ENCODE results near the gene APCDD1L. TPM values are rescaled to one million over a fixed set of nuclear protein-coding genes. Genes with fewer than 3 reads are reported as not detected.

Gene APCDD1L
- total and polyA plus RNA-seq, 11 donors: 0.24 to 1.1 (median 0.60) TPM; not detected in 2

DNA sequence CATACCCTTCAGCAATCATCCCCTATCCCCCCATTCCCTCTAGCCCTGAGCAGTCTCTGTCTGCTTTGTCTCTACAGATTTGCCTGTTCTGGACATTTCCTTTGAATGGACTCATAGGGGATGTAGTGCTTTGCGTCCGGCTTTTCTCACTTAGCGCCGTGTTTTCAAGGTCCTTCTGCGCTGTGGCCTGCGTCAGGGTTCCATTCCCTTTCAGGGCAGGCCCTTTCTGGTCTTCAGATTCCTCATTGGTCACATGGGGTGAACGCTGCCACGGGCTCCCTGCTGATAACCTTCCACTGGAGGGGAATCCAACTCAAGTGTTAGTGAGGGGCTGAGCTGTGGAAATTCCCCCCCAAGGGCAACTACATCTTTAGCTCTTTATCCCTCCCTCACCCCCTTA is 36.4 kb upstream of the APCDD1L start:
- Histone ChIP-seq H3K27me3 (peaks cover 0 to 19% (median 3%) of the 10 kb centered on the region in 9 donors), H3K4me3 (no peak overlapping the region)
- intact Hi-C loops (cut with DNase I): no loop called here

DNA sequence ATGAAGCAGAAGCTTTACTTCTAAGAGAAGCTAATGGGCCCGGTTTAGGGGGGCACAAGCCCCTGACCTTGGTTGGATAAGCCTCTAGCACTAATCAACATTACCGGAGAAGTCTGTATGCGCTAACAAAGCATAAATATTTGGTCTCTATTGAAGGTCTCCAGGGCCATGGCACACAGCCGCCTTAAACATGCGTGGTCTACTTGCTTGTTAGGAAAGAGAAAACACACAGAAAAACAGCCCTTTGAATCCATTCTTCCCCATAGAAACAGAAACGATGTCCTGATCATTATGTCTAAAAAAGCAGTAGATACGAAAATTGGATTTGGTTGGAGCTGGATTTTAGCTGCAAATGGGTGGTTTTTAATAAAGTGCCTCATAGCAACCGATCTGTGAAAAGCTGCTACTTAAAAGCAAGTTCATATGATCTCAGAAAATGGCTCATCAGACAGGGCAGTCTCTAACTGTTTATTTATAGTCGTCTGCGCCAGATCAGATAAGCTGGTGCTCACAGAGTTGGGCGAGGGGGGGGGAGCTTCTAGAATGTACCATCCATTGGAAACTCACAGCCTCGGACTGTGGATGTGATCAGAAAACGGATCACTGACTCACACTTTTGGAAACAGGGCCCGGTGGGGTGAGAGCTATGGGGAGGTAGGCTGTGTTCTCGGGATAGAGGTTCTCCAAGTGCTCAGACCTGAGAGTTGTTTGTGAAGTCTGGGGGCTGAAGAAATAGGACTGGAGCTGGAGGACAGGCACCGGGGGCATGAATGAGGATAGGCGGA is 35.3 kb upstream of the APCDD1L start:
- no peak for TF ChIP-seq CTCF (IDR thresholded peaks at IDR 0.05)
- H3K36me3 ChIP-seq: no peaks in the 10 kb centered on the region
- 70 to 76% (median 74%) methylated on average over 17 of the region's 17 CpGs for WGBS, 4 donors
- H3K27ac ChIP-seq: no peak overlapping the region
- H3K9me3 ChIP-seq: no peaks in the 10 kb centered on the region
- H3K4me1 ChIP-seq: peaks cover 0 to 5% (median 0%) of the 10 kb centered on the region in 12 donors
- ATAC-seq (no peak), DNase-seq (no peak)
- H3K27me3 ChIP-seq: peaks cover 0 to 29% (median 8%) of the 10 kb centered on the region in 9 donors
- no peak overlapping the region for H3K4me3 ChIP-seq
- intact Hi-C loops (cut with DNase I): no loop called here

More for the DNA sequence above, 36.4 kb upstream of the APCDD1L start:
- H3K9me3 ChIP-seq: no peaks in the 10 kb centered on the region
- no peak for TF ChIP-seq CTCF (IDR thresholded peaks at IDR 0.05)
- no peak overlapping the region for H3K27ac ChIP-seq
- DNase-seq (no peak), ATAC-seq (no peak)
- WGBS, 4 donors: 88 to 90% (median 89%) methylated on average over 8 of the region's 8 CpGs
- H3K4me1 ChIP-seq: peaks cover 0 to 5% (median 0%) of the 10 kb centered on the region in 12 donors
- no peaks in the 10 kb centered on the region for H3K36me3 ChIP-seq

- no peak for DNase-seq
- H3K4me3 ChIP-seq: no peak overlapping the region
- 85 to 92% (median 90%) methylated on average over 13 of the region's 13 CpGs for WGBS, 4 donors
- H3K36me3 ChIP-seq: no peaks in the 10 kb centered on the region
- H3K27ac ChIP-seq: no peak overlapping the region
- ATAC-seq: no peak
- intact Hi-C loops (cut with DNase I): loop anchor here in 1 of 10 donors (5.0 kb wide), 1 partner anchor 317 kb away; no protein-coding TSS in a partner anchor
- peaks cover 0 to 28% (median 8%) of the 10 kb centered on the region in 9 donors for H3K27me3 ChIP-seq
- peaks cover 0 to 5% (median 0%) of the 10 kb centered on the region in 12 donors for H3K4me1 ChIP-seq
- TF ChIP-seq POLR2A (IDR thresholded peaks at IDR 0.05) (no peak), CTCF (IDR thresholded peaks at IDR 0.05) (no peak)
- H3K9me3 ChIP-seq: no peaks in the 10 kb centered on the region
These were observed 34.3 kb upstream of the APCDD1L start for GRCh38 chr20:58549231-58550209.

Data from heart left ventricle (tissue), 16 donors.